ENCODE results near the gene TCL1B.

Gene TCL1B

GRCh38 chr14:95668235-95668772 lies 17.9 kb upstream of the TCL1B start:
- DNase-seq = no peak

- DNase-seq = no peak
Observed at GRCh38 chr14:95674613-95675012, 11.6 kb upstream of the TCL1B start.

- DNase-seq = no peak
Observed at GRCh38 chr14:95675486-95675885, 10.7 kb upstream of the TCL1B start.

GRCh38 chr14:95677179-95677835 lies 8.9 kb upstream of the TCL1B start:
- DNase-seq = no peak

GRCh38 chr14:95679148-95679815 lies 6.9 kb upstream of the TCL1B start:
- DNase-seq = peak in 1 of 2 experiments; percentile 40

- DNase-seq = no peak
Observed at GRCh38 chr14:95679998-95680735, 6.1 kb upstream of the TCL1B start.

GRCh38 chr14:95681153-95681552 lies 5.1 kb upstream of the TCL1B start:
- DNase-seq = no peak

- no peak for DNase-seq
Observed at GRCh38 chr14:95683793-95684192, 2.4 kb upstream of the TCL1B start.

- DNase-seq = no peak
Observed at GRCh38 chr14:95686935-95687334, 709 bp downstream of the TCL1B start.

GRCh38 chr14:95689441-95689840 lies 3.2 kb downstream of the TCL1B start:
- no peak for DNase-seq

GRCh38 chr14:95690815-95691214 lies 4.6 kb downstream of the TCL1B start:
- no peak for DNase-seq

GRCh38 chr14:95691591-95691990 lies 5.4 kb downstream of the TCL1B start:
- no peak for DNase-seq

GRCh38 chr14:95692109-95692508 lies 5.9 kb downstream of the TCL1B start:
- no peak for DNase-seq

- no peak for DNase-seq
Observed at GRCh38 chr14:95695051-95695450, 8.8 kb downstream of the TCL1B start.

- no peak for DNase-seq
Observed at GRCh38 chr14:95695913-95696312, 9.7 kb downstream of the TCL1B start.

GRCh38 chr14:95696741-95697140 lies 10.5 kb downstream of the TCL1B start:
- no peak for DNase-seq

GRCh38 chr14:95697764-95698163 lies 11.5 kb downstream of the TCL1B start:
- no peak for DNase-seq

GRCh38 chr14:95698287-95698686 lies 12.1 kb downstream of the TCL1B start:
- no peak for DNase-seq

- no peak for DNase-seq
Observed at GRCh38 chr14:95699412-95699811, 13.2 kb downstream of the TCL1B start.

- DNase-seq = no peak
Observed at GRCh38 chr14:95700221-95700976, 14.2 kb downstream of the TCL1B start.

- DNase-seq = no peak
Observed at GRCh38 chr14:95701846-95702221, 15.6 kb downstream of the TCL1B start.

- no peak for DNase-seq
Observed at GRCh38 chr14:95703341-95703740, 17.1 kb downstream of the TCL1B start.

- DNase-seq = no peak
Observed at GRCh38 chr14:95703805-95704204, 17.6 kb downstream of the TCL1B start.
